HUES64 (cell line): Measurements from ENCODE around the gene OBSCN.

Experiments
- H3K27ac ChIP-seq: 2 replicates; pipeline ENCODE4 v1.7.0; 2013; ENCODE audit warnings: low read depth, low read length, inconsistent platforms
- H3K27me3 ChIP-seq: 2 replicates; pipeline ENCODE4 v1.6.1; 2013; ENCODE audit warnings: mild to moderate bottlenecking, low read length; ENCODE audit not compliant: insufficient read depth
- H3K36me3 ChIP-seq: 2 replicates; pipeline ENCODE4 v1.6.1; 2013; ENCODE audit warnings: mild to moderate bottlenecking, low read length; ENCODE audit not compliant: insufficient read depth
- H3K4me1 ChIP-seq: 2 replicates; pipeline ENCODE4 v1.6.1; 2013; ENCODE audit warnings: mild to moderate bottlenecking, low read length, moderate library complexity; ENCODE audit not compliant: insufficient read depth
- H3K4me3 ChIP-seq: 2 replicates; pipeline ENCODE4 v1.5.1; 2013; ENCODE audit warnings: mild to moderate bottlenecking, low read length, moderate library complexity
- H3K9ac ChIP-seq: 2 replicates; pipeline ENCODE4 v1.6.1; 2013; ENCODE audit warnings: mild to moderate bottlenecking, low read depth, low read length
- H3K9me3 ChIP-seq: 2 replicates; pipeline ENCODE4 v1.6.1; 2013; ENCODE audit warnings: low read depth, low read length; ENCODE audit not compliant: insufficient read depth
- WGBS: fragments of 150-250, 120-280 bp; methylation state at CpG from one replicate; pipeline ENCODE4 v1.1.7; 2013; ENCODE audit warnings: missing lambda C conversion rate; 5-methylcytosine and 5-hydroxymethylcytosine counted together

OBSCN gene

GRCh38 chr1:228312136-228312764 lies 104.4 kb downstream of the OBSCN start:
- Histone ChIP-seq H3K36me3 (peaks cover 2% of the 10 kb centered on the region; the same call in 1 of the 2 replicates), H3K27me3 (no peaks in the 10 kb centered on the region), H3K4me1 (no peaks in the 10 kb centered on the region), H3K9me3 (no peaks in the 10 kb centered on the region), H3K27ac (no peak overlapping the region), H3K9ac (no peak overlapping the region), H3K4me3 (no peak overlapping the region)
- 96% methylated on average over 6 of the region's 6 CpGs for WGBS

- no peaks in the 10 kb centered on the region for H3K9me3 ChIP-seq
- 95% methylated on average over 25 of the region's 25 CpGs for WGBS
- no peak overlapping the region for H3K9ac ChIP-seq
- H3K27ac ChIP-seq, result no peak overlapping the region
- no peaks in the 10 kb centered on the region for H3K4me1 ChIP-seq
- no peaks in the 10 kb centered on the region for H3K27me3 ChIP-seq
- peaks cover 3% of the 10 kb centered on the region for H3K36me3 ChIP-seq
- no peak overlapping the region for H3K4me3 ChIP-seq
These were observed 105.9 kb downstream of the OBSCN start for GRCh38 chr1:228313536-228314277.

- Histone ChIP-seq H3K36me3 (peaks cover 8% of the 10 kb centered on the region), H3K27ac (no peak overlapping the region), H3K9me3 (no peaks in the 10 kb centered on the region), H3K4me3 (no peak overlapping the region), H3K4me1 (no peaks in the 10 kb centered on the region), H3K27me3 (no peaks in the 10 kb centered on the region), H3K9ac (no peak overlapping the region)
- 92% methylated on average over 3 of the region's 3 CpGs for WGBS
These were observed 106.4 kb downstream of the OBSCN start for GRCh38 chr1:228314315-228314657.

DNA sequence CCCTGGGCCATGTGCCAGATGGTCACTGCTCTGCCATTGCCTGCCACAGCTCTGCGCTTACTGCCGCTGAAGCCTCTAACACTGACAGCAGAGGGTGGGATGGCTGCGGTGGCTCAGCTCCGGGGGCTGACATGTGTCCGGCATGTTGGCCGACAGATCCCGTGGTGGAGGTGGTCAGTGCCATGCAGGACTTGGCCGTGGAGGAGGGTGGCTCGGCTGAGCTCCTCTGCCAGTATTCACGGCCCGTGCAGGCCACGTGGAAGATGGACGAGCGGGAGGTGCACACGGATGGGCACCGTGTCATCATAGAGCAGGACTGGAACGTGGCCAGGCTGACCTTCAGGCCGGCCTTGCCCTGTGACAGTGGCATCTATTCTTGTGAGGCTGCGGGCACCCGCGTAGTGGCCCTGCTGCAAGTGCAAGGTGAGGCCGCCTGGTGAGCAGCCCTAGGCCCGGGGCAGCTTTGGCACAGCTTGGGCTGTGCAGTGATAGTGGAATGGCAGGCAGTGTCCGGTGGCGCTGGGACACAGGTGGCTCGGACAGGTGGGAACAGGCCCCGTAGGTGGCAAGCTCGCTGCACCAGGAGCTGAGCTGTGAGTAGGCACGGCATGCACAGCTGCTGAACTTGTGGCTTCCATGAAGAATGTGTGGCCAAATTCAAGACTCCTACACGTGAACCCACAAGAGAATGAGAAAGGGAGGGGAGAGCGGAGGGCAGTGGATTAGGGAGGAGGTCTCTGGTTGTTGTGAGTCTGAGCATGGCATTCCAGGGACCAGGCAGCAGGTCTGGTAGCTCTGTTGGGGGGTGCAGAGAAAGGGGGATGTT lies 107.0 kb downstream of the OBSCN start:
- no peaks in the 10 kb centered on the region for H3K9me3 ChIP-seq
- WGBS, result 94% methylated on average over 31 of the region's 31 CpGs
- H3K4me1 ChIP-seq, result no peaks in the 10 kb centered on the region
- H3K4me3 ChIP-seq, result no peak overlapping the region
- no peak overlapping the region for H3K9ac ChIP-seq
- H3K36me3 ChIP-seq, result peaks cover 14% of the 10 kb centered on the region
- no peaks in the 10 kb centered on the region for H3K27me3 ChIP-seq
- no peak overlapping the region for H3K27ac ChIP-seq

DNA sequence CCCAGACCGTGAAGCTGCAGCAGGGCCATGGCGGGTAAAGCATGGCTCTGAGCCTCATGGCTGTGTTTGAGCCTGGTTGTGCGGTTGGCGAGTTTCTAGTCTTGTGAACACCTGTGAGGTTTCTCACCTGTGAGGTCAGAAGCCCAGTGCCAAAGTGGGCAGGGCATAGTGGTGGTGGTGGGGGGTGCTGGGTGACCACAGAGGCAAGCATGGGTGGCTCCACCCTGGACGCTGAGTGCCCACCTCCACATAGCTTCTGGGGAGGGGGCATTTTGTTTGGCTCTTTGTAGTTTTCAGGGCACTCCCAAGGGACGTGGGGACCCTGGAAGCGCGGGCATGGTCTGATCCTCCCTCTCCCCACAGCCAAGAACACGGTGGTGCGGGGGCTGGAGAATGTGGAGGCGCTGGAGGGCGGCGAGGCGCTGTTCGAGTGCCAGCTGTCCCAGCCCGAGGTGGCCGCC lies 107.7 kb downstream of the OBSCN start:
- H3K36me3 ChIP-seq, result peaks cover 21% of the 10 kb centered on the region
- no peak overlapping the region for H3K4me3 ChIP-seq
- no peaks in the 10 kb centered on the region for H3K9me3 ChIP-seq
- H3K27ac ChIP-seq, result no peak overlapping the region
- WGBS, result 95% methylated on average over 17 of the region's 17 CpGs
- H3K27me3 ChIP-seq, result no peaks in the 10 kb centered on the region
- H3K4me1 ChIP-seq, result no peaks in the 10 kb centered on the region
- H3K9ac ChIP-seq, result no peak overlapping the region

- Histone ChIP-seq H3K9me3 (no peaks in the 10 kb centered on the region), H3K9ac (no peak overlapping the region), H3K27me3 (no peaks in the 10 kb centered on the region), H3K4me1 (no peaks in the 10 kb centered on the region), H3K4me3 (no peak overlapping the region), H3K27ac (no peak overlapping the region), H3K36me3 (peaks cover 26% of the 10 kb centered on the region)
- 93% methylated on average over 40 of the region's 40 CpGs for WGBS
These were observed 108.2 kb downstream of the OBSCN start for GRCh38 chr1:228315945-228316588.

DNA sequence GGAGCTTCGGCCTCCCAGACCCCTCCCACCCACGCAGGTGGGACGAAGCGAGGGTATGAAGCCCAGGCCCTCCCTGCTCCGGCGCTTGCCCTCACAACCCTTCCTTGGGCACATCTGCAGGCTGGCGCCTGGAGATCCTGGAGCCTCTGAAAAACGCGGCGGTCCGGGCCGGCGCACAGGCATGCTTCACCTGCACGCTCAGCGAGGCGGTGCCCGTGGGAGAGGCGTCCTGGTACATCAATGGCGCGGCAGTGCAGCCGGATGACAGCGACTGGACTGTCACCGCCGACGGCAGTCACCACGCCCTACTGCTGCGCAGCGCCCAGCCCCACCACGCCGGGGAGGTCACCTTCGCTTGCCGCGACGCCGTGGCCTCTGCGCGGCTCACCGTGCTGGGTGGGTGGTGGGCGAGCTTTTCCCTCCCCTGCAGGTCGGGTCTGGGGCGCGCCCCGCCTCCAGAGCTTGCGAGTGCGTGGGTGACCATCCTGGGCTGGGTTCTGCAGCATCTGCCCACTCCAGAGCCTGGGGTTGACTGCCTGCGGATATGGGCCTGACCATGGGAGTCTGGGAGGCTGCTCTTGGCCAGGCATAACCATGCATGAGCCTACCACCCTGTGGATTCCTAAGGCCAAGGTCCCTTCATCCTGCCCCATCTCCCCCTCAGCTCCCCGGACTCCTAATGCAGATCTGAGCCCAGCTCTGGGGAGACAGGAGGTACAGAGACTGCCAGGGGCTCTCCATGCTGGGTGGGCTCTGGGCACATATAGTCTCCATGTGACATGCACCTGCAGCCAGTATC lies 108.9 kb downstream of the OBSCN start:
- Histone ChIP-seq H3K9me3 (no peaks in the 10 kb centered on the region), H3K4me3 (no peak overlapping the region), H3K27me3 (no peaks in the 10 kb centered on the region), H3K27ac (no peak overlapping the region), H3K9ac (no peak overlapping the region), H3K36me3 (peaks cover 32% of the 10 kb centered on the region), H3K4me1 (no peaks in the 10 kb centered on the region)
- 96% methylated on average over 47 of the region's 47 CpGs for WGBS

DNA sequence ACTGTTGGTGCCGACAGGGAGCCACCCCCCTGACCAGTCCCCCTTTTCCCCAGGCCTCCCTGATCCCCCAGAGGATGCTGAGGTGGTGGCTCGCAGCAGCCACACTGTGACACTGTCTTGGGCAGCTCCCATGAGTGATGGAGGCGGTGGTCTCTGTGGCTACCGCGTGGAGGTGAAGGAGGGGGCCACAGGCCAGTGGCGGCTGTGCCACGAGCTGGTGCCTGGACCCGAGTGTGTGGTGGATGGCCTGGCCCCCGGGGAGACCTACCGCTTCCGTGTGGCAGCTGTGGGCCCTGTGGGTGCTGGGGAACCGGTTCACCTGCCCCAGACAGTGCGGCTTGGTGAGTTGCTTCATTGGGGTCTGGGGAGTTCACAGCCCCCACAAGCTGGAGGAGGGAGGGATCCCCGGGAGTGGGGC lies 109.6 kb downstream of the OBSCN start:
- H3K36me3 ChIP-seq, result peaks cover 37% of the 10 kb centered on the region
- H3K27ac ChIP-seq, result no peak overlapping the region
- no peak overlapping the region for H3K9ac ChIP-seq
- no peak overlapping the region for H3K4me3 ChIP-seq
- H3K4me1 ChIP-seq, result no peaks in the 10 kb centered on the region
- WGBS, result 91% methylated on average over 14 of the region's 14 CpGs
- no peaks in the 10 kb centered on the region for H3K9me3 ChIP-seq
- H3K27me3 ChIP-seq, result no peaks in the 10 kb centered on the region

- no peaks in the 10 kb centered on the region for H3K9me3 ChIP-seq
- no peaks in the 10 kb centered on the region for H3K27me3 ChIP-seq
- no peak overlapping the region for H3K9ac ChIP-seq
- no peak overlapping the region for H3K4me3 ChIP-seq
- no peaks in the 10 kb centered on the region for H3K4me1 ChIP-seq
- WGBS, result 93% methylated on average over 16 of the region's 16 CpGs
- peaks cover 42% of the 10 kb centered on the region for H3K36me3 ChIP-seq
- H3K27ac ChIP-seq, result no peak overlapping the region
These were observed 110.3 kb downstream of the OBSCN start for GRCh38 chr1:228317891-228318810.

DNA sequence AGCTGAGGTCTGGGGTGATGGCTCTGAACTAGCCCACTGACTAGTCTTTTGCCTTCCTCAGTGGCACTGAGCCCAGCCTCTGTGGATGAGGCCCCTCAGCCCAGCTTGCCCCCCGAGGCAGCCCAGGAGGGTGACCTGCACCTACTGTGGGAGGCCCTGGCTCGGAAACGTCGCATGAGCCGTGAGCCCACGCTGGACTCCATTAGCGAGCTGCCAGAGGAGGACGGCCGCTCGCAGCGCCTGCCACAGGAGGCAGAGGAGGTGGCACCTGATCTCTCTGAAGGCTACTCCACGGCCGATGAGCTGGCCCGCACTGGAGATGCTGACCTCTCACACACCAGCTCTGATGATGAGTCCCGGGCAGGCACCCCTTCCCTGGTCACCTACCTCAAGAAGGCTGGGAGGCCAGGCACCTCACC lies 111.0 kb downstream of the OBSCN start:
- WGBS, result 96% methylated on average over 15 of the region's 15 CpGs
- H3K4me3 ChIP-seq, result no peak overlapping the region
- H3K27me3 ChIP-seq, result no peaks in the 10 kb centered on the region
- no peaks in the 10 kb centered on the region for H3K9me3 ChIP-seq
- H3K9ac ChIP-seq, result no peak overlapping the region
- peaks cover 49% of the 10 kb centered on the region for H3K36me3 ChIP-seq
- H3K27ac ChIP-seq, result no peak overlapping the region
- H3K4me1 ChIP-seq, result no peaks in the 10 kb centered on the region
